ENCODE results near the gene COL15A1.

GRCh38 chr9:99058964-99059921 is 115.5 kb downstream of the COL15A1 start:
- no peak for TF ChIP-seq CTCF (IDR thresholded peaks at IDR 0.05 in 4 of 5, conservative IDR thresholded peaks at IDR 0.05 in 1 of 5)
- TF ChIP-seq POLR2A (IDR thresholded peaks at IDR 0.05) = no peak

Measured in gastrocnemius medialis (tissue), 4 donors.